SU-DHL-6 (cell line): ENCODE data around the gene FHOD3.

Experiments used
- H2AFZ ChIP-seq: fragments of 200-600 bp; sonication (generic); 2 replicates; pipeline ENCODE4 v1.6.1; 2014; ENCODE audit warnings: low read depth, mild to moderate bottlenecking, moderate library complexity, mixed read lengths, antibody characterized with exemption, low read length; ENCODE audit not compliant: severe bottlenecking
- H3F3A ChIP-seq: fragments of 200-600 bp; shearing (Covaris generic); 2 replicates; pipeline ENCODE4 v1.6.0; 2016; ENCODE audit warnings: antibody characterized with exemption, mild to moderate bottlenecking; ENCODE audit not compliant: insufficient read depth
- H3K27ac ChIP-seq: fragments of 200-600 bp; sonication (generic); 2 replicates; pipeline ENCODE4 v1.5.1; 2016; ENCODE audit warnings: low read depth, mild to moderate bottlenecking, low read length, moderate library complexity, mixed read lengths
- H3K27me3 ChIP-seq: fragments of 200-600 bp; sonication (generic), shearing (Covaris generic); 2 replicates; pipeline ENCODE4 v1.6.0; 2014; ENCODE audit warnings: mild to moderate bottlenecking, low read length
- H3K36me3 ChIP-seq: fragments of 200-600 bp; sonication (generic); 2 replicates; pipeline ENCODE4 v1.6.1; 2014; ENCODE audit warnings: mild to moderate bottlenecking, low read length, mixed read lengths
- H3K4me2 ChIP-seq: fragments of 300-600, 200-600 bp; shearing (Covaris generic), sonication (generic); 2 replicates; pipeline ENCODE4 v1.6.0; 2014; ENCODE audit warnings: low read length, low read depth, mild to moderate bottlenecking; ENCODE audit not compliant: poor library complexity, severe bottlenecking
- H3K4me3 ChIP-seq: fragments of 200-600 bp; sonication (generic); 2 replicates; pipeline ENCODE4 v1.5.1; 2014; ENCODE audit warnings: antibody characterized with exemption, low read length, mild to moderate bottlenecking, mixed read lengths; ENCODE audit not compliant: insufficient read depth, poor library complexity, severe bottlenecking
- H3K79me2 ChIP-seq: fragments of 200-600 bp; sonication (generic); 2 replicates; pipeline ENCODE4 v1.6.1; 2014; ENCODE audit warnings: mild to moderate bottlenecking, low read length, moderate library complexity; ENCODE audit not compliant: insufficient read depth
- H3K9ac ChIP-seq: fragments of 200-600 bp; sonication (generic); 2 replicates; pipeline ENCODE4 v1.7.0; 2014; ENCODE audit warnings: mild to moderate bottlenecking, low read length
- H3K9me2 ChIP-seq: fragments of 200-600 bp; sonication (generic); replicated peaks from 2 replicates; pipeline ENCODE4 v1.6.1; 2014; ENCODE audit warnings: low read length; ENCODE audit not compliant: insufficient read depth
- H3K9me3 ChIP-seq: fragments of 200-600 bp; sonication (generic); 2 replicates; pipeline ENCODE4 v1.6.1; 2014; ENCODE audit warnings: low read length, mixed read lengths; ENCODE audit not compliant: insufficient read depth
- H4K20me1 ChIP-seq: fragments of 200-600 bp; sonication (generic); 2 replicates; pipeline ENCODE4 v1.6.1; 2014; ENCODE audit warnings: low read depth, mild to moderate bottlenecking, antibody characterized with exemption, low read length, moderate library complexity, mixed read lengths
- EZH2phosphoT487 ChIP-seq: fragments of 200-600 bp; sonication (generic), shearing (Covaris generic); conservative IDR thresholded peaks from 2 replicates; pipeline ENCODE4 v1.6.1; 2018; ENCODE audit warnings: mild to moderate bottlenecking, antibody characterized with exemption, low read length, moderate library complexity, mixed read lengths
- TF ChIP-seq, protein P1 (sequence below): fragments of 200-600 bp; sonication (generic); IDR thresholded peaks from one replicate; pipeline ENCODE4 v1.5.1; 2017; ENCODE audit warnings: antibody characterized with exemption, mild to moderate bottlenecking, low read length, moderate library complexity; ENCODE audit not compliant: insufficient read depth, poor library complexity, severe bottlenecking

FHOD3 gene

DNA sequence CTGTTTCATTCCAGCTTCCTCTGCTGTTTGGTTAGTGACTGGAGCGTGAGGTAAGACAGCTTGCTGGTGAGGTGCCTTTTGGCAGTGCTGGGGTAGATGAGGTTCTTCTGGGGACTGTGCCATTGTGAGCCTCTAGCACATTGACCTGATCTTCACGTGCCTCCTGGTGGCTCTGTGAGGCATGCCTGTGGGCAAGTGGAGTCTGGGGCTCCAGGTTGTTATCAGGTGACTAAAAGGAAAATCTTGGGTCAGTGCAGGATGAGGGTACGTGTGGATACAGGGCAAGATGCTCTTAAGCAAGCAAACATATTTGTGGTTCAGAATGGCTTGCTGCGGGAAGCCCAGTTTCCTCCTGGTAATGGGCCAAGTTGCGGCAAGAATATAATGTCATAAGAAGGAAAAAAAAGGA is 75.4 kb downstream of the FHOD3 start:
- Histone ChIP-seq H3K27me3 (no peaks in the 10 kb centered on the region), H3K4me2 (no peak overlapping the region), H3K9me2 (no peaks in the 10 kb centered on the region), H3K4me3 (no peak overlapping the region), H3K79me2 (no peaks in the 10 kb centered on the region), H3K9me3 (no peaks in the 10 kb centered on the region), H4K20me1 (no peaks in the 10 kb centered on the region), H3K9ac (no peak overlapping the region), H2AFZ (no peak overlapping the region), H3K27ac (no peak overlapping the region), H3F3A (no peaks in the 10 kb centered on the region), H3K36me3 (no peaks in the 10 kb centered on the region)
- TF ChIP-seq EZH2phosphoT487 = no peak
- TF ChIP-seq, protein P1, sequence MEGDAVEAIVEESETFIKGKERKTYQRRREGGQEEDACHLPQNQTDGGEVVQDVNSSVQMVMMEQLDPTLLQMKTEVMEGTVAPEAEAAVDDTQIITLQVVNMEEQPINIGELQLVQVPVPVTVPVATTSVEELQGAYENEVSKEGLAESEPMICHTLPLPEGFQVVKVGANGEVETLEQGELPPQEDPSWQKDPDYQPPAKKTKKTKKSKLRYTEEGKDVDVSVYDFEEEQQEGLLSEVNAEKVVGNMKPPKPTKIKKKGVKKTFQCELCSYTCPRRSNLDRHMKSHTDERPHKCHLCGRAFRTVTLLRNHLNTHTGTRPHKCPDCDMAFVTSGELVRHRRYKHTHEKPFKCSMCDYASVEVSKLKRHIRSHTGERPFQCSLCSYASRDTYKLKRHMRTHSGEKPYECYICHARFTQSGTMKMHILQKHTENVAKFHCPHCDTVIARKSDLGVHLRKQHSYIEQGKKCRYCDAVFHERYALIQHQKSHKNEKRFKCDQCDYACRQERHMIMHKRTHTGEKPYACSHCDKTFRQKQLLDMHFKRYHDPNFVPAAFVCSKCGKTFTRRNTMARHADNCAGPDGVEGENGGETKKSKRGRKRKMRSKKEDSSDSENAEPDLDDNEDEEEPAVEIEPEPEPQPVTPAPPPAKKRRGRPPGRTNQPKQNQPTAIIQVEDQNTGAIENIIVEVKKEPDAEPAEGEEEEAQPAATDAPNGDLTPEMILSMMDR = no peak

DNA sequence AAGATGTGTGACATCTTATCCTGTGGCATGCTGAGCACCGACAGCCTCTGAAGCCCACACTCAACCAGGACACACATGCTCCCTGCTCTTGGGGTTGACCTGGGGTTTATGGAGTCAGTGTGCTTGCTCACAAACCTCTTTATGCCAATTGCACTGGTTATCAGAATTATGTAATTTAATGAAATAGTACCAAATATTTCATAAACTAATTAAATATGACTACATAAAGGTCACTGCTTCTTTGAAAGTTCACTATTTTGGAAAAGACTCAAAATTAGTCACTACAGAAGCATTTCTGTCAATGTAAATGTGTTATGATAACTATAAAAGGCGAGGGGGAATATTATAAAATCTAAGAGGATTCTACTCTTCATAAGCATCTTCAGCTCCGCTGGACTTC is 76.7 kb downstream of the FHOD3 start:
- Histone ChIP-seq H3K27me3 (no peaks in the 10 kb centered on the region), H3K4me3 (no peak overlapping the region), H3K4me2 (no peak overlapping the region), H3K9me3 (no peaks in the 10 kb centered on the region), H3K9me2 (no peaks in the 10 kb centered on the region), H4K20me1 (no peaks in the 10 kb centered on the region), H3K27ac (no peak overlapping the region), H3K9ac (no peak overlapping the region), H3K79me2 (no peaks in the 10 kb centered on the region), H2AFZ (no peak overlapping the region), H3K36me3 (no peaks in the 10 kb centered on the region), H3F3A (no peaks in the 10 kb centered on the region)
- TF ChIP-seq, protein P1 = no peak
- no peak for TF ChIP-seq EZH2phosphoT487

DNA sequence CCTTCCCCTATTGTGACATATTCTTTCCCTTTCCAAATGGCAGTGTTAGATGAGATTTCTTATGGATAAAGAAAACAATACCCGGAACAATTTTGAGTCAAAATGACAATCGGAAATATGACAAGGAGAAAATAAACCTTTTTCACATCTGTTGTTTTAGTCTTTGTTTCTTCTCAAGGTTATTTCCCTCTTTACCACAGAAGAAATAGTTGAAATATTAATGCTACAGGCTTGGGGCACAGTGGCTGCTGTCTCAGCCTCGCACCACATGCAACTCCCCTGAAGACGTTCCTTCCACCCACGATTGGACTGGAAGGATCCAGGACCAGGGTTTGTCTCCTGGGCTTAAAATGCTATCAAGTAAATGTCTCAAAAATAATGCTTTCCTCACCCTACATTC is 77.6 kb downstream of the FHOD3 start:
- Histone ChIP-seq H3K4me3 (no peak overlapping the region), H3K9ac (no peak overlapping the region), H3K27ac (no peak overlapping the region), H2AFZ (no peak overlapping the region), H3K79me2 (no peaks in the 10 kb centered on the region), H3K36me3 (no peaks in the 10 kb centered on the region), H3F3A (no peaks in the 10 kb centered on the region), H4K20me1 (no peaks in the 10 kb centered on the region), H3K9me3 (no peaks in the 10 kb centered on the region), H3K9me2 (no peaks in the 10 kb centered on the region), H3K4me2 (no peak overlapping the region), H3K27me3 (no peaks in the 10 kb centered on the region)
- TF ChIP-seq, protein P1 = no peak

DNA sequence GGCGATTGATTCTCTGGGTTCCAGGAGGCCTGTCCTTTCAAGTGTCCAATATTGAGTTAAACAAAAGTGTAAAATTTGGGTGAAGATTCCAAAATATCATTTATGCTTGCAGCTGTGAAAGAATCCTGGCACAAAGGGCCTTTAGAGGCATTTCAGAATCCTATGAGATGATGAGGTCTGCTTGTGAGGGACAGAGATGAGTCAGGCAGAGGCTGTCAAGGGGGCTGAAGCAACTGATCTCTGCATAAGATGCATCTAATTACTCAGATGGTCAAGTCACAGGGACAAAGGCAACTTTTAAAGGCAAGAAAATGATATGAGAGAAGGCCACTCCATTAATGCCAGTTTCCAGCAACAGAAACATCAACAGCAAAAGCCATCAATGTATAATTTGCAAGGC is 78.8 kb downstream of the FHOD3 start:
- Histone ChIP-seq H3K9ac (no peak overlapping the region), H3F3A (no peaks in the 10 kb centered on the region), H3K9me3 (no peaks in the 10 kb centered on the region), H3K79me2 (no peaks in the 10 kb centered on the region), H3K36me3 (no peaks in the 10 kb centered on the region), H3K4me3 (no peak overlapping the region), H4K20me1 (no peaks in the 10 kb centered on the region), H2AFZ (no peak overlapping the region), H3K9me2 (no peaks in the 10 kb centered on the region), H3K27me3 (0 out of 2 replicates have a peak, but pooled peaks cover 2% of the 10 kb centered on the region), H3K4me2 (no peak overlapping the region), H3K27ac (no peak overlapping the region)
- TF ChIP-seq EZH2phosphoT487 = no peak
- TF ChIP-seq, protein P1 = no peak
